Airway epithelial cell (primary cell): ENCODE measurements around the gene NMT1. TPM values are rescaled to one million over a fixed set of nuclear protein-coding genes. Genes with fewer than 3 reads are reported as not detected.

Source experiments
- total RNA-seq: library from RNA; depleted of rRNA; stranded (reverse); fragments of >200 nt; gene quantifications from 2 replicates; pipeline ENCODE4 v1.2.3, GENCODE V29; 2015

Gene NMT1
- total RNA-seq, result 75.3 and 93.2 TPM in 2 replicates

DNA sequence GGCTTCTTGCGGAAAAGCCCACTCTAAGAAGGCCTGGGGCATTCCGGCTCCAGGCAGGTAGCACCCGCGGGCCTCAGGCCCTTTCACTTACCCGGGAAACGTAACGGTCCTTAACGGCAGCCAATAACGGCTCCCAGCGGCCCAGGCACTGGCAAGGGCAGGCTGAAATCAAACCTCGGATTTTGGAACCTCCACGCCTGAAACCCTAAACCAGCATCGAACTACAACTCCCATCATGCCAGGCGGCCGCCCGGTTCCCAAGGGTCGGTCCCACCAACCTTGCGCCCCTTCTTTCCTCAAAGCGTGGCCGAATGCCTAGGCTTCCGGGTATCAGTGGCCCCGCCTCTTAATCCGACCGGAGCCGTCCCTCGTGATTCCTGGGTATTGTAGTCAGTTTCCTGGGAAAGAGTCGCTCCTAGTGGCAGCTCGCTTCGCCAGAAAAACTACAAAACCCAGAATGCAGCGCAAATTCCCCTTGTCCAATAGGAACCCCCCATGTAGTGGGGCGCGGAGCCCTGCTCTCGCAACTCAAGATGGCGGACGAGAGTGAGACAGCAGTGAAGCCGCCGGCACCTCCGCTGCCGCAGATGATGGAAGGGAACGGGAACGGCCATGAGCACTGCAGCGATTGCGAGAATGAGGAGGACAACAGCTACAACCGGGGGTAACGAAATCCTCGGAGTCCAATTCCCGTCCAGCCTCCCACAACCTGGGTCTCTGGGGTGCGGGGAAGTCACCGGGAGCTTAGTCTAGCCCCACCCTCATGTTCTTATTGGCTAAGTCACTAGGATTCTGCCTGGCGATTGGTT is at the start of gene NMT1:
Gene NMT1 (plus strand): TSS at position 521 of the 809 bp plus-strand sequence. CDS start 13 bp downstream, at position 534.

GRCh38 chr17:45051060-45051719 is 9.9 kb upstream of the NMT1 start, which contains the start of gene DCAKD:
Gene DCAKD, minus strand, starts transcription at chr17:45051632. Its CDS starts 16,747 bp downstream, at chr17:45034885.

DNA sequence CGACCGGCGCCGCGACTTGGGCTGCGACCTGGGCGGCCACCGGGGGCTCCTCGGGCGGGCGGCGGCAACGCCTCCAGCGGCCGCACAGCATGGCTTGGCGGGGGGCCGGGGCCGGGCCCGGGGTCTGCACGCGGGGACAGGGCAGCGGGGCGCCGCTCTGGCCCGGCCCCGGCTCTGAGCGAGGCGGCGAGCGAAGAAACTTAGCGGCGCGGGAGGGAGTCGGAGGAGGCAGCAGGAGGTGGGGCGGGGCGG is 71.1 kb downstream of the NMT1 start, which contains the start of gene PLCD3:
Gene PLCD3 (minus strand): TSS at position 196 of the 252 bp plus-strand sequence. CDS start 105 bp downstream, at position 91.

DNA sequence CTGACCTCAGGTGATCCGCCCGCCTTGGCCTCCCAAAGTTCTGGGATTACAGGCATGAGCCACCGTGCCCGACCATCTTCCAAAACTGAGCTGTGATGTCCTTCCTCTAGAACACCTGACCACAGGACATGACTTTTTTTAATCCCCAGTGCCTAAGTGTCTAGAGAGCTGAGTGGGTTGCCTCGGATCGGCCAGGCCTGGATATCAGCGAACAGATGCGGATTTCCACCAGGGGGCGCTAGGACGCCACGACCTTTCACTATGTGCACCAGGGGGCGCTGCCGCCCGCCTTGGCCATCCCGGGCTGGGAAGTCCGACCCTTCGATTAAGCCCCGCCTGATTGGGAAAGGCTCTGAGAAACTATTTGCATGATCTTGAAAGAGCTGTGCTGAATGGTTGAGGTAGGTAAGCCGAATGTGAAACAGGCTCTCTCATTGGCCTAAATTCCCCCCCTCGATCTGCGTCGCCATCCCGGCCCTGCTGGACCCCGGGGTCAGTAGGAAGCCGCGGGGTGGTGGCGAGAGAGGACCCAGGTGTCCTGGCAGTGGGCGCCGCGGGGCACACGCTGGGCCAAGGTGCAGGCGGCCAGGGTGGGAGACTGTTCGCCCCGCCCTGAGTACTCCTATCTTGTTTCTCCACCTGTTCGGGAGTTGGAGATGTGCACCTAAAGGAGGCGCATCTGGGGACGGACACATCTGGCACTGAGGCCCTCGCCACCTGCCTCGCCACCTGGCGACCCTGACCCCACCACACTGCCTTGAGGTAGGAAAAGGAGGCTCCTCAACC is 74.3 kb downstream of the NMT1 start, which contains the start of gene ACBD4:
Gene ACBD4 (plus strand): TSS at position 496 of the 786 bp plus-strand sequence. CDS start 458 bp downstream, outside the sequence.

GRCh38 chr17:45148183-45149036 is 87.3 kb downstream of the NMT1 start, which contains the start of gene HEXIM1:
Gene HEXIM1, plus strand, starts transcription at chr17:45148475. Its CDS starts 716 bp downstream, at chr17:45149191.

Other genes with a start within 250 kb of the NMT1 start
- gene GJC1, start 231.0 kb upstream of the NMT1 start, total RNA-seq, result 9.6 and 10.3 TPM in 2 replicates
- not detected in 2 replicates for gene HIGD1B, start 213.4 kb upstream of the NMT1 start, total RNA-seq
- gene EFTUD2, start 161.9 kb upstream of the NMT1 start, total RNA-seq, result 72.9 and 93.6 TPM in 2 replicates
- gene GFAP, start 145.8 kb upstream of the NMT1 start, total RNA-seq, result 0.05 TPM in 1 of 2 replicates, not detected in the other
- 10.4 and 15.2 TPM in 2 replicates for gene KIF18B, start 113.5 kb upstream of the NMT1 start, total RNA-seq
- 0.42 and 0.71 TPM in 2 replicates for gene C1QL1, start 93.0 kb upstream of the NMT1 start, total RNA-seq
- 31.7 and 44.7 TPM in 2 replicates for gene DCAKD, start 9.7 kb upstream of the NMT1 start, total RNA-seq
- gene PLCD3, start 71.2 kb downstream of the NMT1 start, total RNA-seq, result 83.4 and 121 TPM in 2 replicates
- 4.1 and 4.8 TPM in 2 replicates for gene ACBD4, start 74.4 kb downstream of the NMT1 start, total RNA-seq
- 19.5 and 24.3 TPM in 2 replicates for gene HEXIM1, start 87.2 kb downstream of the NMT1 start, total RNA-seq
- 4.9 and 9.0 TPM in 2 replicates for gene HEXIM2, start 100.6 kb downstream of the NMT1 start, total RNA-seq
- 1.3 and 2.8 TPM in 2 replicates for gene FMNL1, start 160.6 kb downstream of the NMT1 start, total RNA-seq
- not detected in 2 replicates for gene SPATA32, start 200.8 kb downstream of the NMT1 start, total RNA-seq